Measurements from ENCODE around the gene RNF11. TPM values are rescaled to one million over a fixed set of nuclear protein-coding genes. Genes with fewer than 3 reads are reported as not detected.

The RNF11 gene
- total and polyA plus RNA-seq, 2 of the 8 experiments (the other 6 are each of a cell fraction or from before 2014, with no cell fraction given) = 49.6 to 54.2 TPM

GRCh38 chr1:51268634-51269033 lies 32.6 kb downstream of the RNF11 start (continued):
- TF ChIP-seq RAD21 (IDR thresholded peaks at IDR 0.05 in 1 of 2, conservative IDR thresholded peaks at IDR 0.05 in 1 of 2; ENCODE audit: low read depth in 2 of 2, low read length in 2 of 2) = no peak
- TF ChIP-seq CHD1 (IDR thresholded peaks at IDR 0.05; ENCODE audit: low read depth, low read length) = no peak
